HK-2 (cell line): ENCODE data around the gene FKBP2.
A peak's percentile ranks its signal among the peaks of the same experiment; 100 is the strongest.
"Not testable (repeated sequence)": the region's sequence is repeated elsewhere in the genome, so short reads cannot be mapped to it uniquely, and the experiment has no call there.

Experiments
- DNase-seq: peaks from one replicate; pipeline ENCODE4 v3.0.0-alpha.2; 2018; ENCODE audit not compliant: unreplicated experiment

FKBP2 gene

DNA sequence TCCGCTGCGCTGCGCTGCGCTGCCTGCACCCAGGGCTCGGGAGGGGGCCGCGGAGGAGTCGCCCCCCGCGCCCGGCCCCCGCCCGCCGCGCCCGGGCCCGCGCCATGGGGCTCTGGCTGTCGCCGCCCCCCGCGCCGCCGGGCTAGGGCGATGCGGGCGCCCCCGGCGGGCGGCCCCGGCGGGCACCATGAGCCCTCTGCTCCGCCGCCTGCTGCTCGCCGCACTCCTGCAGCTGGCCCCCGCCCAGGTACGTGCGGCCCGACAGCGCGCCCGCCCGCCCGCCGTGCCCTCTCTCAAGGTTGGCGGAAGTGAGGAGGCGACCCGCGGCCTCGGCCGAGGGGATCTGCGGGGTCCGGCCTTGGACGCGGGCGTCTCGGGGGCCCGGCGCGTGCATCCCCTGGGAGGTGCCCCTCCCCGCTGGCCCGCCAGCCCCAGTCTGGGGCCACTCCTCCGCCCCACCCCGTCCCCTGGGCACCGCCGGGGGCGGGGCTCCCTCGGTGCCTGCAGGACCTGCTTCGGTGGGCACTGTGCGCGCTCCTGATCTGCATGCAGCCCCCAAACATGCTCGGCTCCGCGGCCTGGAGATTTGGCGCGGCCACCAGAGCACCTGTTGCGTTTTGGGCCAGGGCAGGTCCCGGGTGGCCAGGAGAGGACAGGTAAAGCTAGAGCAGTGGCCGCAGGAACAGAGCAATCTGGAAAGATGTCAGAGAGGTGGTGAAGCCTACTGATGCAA, 6.1 kb upstream of the FKBP2 start:
- no peak for DNase-seq

DNA sequence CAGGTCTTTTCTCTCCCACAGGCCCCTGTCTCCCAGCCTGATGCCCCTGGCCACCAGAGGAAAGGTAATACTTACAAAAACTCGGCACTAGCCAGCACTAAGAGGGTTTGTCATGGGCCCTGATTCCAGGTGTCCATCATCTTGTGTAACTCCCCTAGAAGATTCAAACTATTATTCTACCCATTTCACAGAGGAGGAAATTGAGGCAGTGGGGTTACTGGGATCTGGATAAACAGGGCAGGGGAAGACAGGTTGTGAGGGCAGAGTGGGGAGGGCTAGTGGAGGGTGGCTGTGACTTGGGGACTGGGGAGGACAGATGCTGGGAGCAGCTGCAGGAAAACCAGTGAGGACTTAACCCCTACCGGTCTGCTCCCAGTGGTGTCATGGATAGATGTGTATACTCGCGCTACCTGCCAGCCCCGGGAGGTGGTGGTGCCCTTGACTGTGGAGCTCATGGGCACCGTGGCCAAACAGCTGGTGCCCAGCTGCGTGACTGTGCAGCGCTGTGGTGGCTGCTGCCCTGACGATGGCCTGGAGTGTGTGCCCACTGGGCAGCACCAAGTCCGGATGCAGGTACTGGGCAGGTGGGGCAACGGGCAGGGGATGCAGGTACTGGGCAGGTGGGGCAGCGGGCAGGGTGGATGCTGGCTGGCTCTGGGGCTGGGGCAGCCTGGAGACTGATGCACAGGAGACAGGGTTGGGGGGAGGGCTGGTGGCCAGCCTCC, 5.3 kb upstream of the FKBP2 start:
- no peak for DNase-seq

DNA sequence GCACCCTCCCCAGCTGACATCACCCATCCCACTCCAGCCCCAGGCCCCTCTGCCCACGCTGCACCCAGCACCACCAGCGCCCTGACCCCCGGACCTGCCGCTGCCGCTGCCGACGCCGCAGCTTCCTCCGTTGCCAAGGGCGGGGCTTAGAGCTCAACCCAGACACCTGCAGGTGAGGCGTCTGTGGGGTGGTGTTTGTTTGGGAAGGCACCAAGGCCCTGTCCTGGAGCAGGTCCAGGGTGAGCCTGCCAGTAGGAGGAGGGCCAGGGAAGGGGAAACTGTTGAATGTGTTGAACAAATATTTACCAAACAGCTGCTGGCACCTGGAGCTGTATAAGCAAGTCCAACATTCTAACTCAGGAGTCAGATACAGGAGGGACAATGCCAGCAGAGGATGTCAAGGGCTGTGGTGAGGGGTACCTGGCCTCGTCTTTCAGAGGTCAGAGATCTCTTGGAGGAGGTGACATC, 3.4 kb upstream of the FKBP2 start:
- DNase-seq, result no peak

DNA sequence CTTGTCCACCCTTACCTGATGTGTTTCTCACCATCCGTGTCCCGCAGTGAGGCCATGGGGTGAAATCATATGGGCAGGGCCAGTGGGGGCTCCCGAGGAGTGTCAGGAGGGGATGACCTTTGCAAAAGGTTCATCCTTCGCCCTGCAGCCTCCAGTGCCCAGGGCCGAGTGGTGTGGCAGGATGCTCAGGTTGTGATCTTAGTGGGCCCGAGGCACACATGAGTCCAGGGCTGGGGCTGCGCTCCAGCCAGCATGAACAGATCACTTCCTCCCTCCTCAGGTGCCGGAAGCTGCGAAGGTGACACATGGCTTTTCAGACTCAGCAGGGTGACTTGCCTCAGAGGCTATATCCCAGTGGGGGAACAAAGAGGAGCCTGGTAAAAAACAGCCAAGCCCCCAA, 2.8 kb upstream of the FKBP2 start:
- DNase-seq, result no peak

DNA sequence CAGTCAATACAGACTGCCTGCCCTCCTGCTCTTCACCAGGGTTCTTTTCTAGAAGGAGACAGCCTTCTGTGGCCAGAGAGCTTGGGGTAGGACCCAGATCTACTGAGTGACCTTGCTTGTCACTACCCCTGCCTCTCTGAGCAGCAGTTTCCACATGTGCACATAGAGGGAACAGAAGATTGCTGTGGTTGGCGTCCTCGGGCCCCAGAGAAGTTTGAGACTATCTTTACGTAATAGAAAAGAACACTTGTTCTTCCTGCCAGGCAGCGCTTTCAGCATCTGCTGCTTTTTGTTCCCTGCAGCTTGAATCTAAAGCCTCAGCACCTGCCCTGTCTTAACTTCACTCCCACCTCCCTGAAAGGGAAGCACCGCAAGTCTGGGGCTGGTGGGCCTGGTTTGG, 1.9 kb upstream of the FKBP2 start:
- no peak for DNase-seq

DNA sequence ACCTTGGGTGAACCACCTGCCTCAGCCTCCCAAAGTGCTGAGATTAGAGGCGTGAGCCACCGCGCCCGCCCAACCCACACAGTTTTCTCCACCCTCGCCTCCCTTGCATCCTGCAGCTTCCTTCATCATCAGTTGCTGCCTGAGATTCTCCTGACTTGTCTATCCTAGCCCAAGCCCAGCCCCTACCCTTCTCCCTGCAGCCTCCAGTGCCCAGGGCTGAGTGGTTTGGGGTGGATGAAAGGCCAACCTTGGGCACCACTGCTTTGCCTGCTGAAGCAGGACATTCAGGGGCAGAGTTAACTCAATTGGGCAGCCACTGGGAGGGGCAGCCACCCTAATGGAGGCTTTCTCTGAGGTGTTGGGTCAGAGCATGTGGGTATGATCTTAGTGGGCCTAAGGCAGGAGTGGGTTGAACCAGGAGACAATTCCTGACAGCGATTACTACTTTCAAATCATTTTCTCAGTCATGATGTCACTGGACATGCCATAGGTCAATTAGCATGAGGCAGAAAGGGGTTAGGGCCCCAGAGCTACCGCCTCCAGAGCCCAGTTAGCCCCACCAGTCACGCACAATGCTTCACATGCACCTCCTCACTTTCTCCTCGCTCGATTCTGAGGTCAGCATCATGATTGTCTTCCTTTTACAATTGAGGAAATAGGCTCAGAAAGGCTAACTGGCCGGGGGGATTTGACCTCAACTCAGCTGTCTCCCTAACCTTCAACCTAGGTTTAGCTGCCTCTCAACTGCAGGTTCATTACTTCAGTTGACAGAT, 1.0 kb upstream of the FKBP2 start:
- DNase-seq, result no peak

DNA sequence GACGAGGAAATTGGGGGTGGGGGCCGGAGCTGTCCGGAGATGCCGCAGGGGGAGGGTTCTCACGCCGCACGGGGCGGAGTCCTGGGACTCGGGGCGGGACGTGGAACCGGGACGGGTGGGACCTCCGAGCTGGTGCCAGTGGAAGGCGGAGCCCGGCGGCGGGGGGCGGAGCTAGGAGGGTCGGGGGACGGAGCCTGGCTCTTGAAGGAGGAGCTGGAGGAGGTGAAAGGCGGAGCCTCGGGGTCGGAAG, 271 bp downstream of the FKBP2 start:
- DNase-seq, result peak; percentile 99

DNA sequence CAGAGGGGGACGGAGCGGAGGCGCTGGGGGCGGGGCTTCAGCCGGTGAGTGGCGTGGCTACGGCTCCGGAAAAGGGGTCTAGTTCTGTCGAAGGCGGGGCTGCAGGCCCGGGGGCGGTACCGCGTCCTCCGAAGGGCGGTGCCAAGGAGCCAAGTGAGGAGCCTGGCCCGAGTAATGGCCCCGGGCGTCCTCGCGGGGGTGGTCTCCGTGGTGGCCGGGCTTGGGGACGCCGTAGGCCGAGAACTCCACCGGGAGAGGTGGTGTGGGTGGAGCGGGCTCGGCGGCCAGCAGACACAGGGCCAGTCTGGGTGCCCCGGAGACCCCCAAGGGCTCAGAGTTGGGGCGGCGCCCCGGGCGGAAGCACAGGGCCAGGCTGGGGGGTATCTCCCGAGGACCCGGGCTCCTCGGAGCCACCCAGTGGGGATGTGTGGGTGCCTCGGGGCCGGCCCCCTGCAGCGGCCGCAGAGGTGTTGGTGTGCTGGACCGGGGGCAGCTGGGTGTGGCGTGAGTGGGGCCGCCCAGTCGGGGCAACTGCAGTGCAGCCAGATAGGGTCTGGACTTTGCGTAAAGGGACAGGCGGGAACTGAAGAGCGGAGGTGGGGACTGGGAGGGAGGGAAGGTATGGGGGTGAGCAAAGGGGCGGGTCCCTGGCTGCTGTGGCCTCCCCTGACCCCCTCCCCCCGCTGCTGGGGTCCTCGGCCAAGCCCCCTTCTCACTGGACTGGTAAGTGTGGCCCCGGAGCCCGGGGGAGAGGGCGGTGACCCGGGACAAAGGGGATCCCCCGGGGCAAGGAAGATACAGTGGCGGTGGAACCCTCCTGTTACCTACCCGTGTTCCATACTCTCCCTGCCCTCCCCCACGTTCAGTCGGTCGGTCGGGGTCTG, 838 bp downstream of the FKBP2 start:
- DNase-seq, result peak; percentile 53

DNA sequence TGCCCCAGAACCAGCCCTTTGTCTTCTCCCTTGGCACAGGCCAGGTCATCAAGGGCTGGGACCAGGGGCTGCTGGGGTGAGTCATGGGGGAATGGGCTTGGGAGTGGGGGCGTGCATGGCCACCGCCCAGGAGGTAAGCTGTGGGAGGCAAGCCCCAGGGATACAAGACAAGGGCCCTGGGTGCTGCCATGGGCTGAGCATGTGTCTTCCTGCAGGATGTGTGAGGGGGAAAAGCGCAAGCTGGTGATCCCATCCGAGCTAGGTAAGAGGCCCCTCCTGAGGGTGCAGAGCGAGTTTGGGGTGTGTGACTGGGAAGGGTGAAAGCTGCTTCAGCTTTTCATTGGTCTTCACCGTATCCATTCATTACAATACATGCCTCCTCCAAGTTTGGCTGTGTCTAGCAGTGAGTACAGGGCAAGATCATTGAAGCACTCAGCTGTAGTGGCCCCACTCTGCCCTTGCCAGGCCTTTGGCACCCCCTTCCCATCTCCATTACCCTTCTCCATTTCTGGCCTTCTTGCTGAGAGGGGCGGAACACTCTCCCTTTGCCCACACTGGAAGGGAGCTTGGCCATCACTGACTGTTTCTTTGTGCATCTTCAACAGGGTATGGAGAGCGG, 2.5 kb downstream of the FKBP2 start:
- no peak for DNase-seq

DNA sequence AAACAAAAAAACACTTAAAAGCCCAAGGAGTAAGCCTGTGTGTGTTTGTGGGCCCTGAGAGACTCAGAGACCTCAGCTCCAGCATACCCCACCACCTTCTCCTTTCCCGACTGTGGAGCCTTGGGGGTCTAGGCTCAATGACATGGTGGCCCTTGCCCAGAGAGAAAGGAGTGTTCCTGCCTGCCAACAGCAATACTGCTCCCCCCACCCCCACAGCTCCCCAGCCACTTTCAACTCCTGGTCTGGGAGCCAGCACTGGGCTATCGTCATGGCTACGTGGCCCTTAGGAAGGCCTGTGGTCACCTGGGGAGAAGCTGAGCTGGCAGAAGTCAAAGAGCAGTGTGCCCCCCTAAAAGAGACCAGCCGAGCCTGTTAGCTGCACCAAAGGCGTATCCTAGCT, 3.2 kb downstream of the FKBP2 start:
- no peak for DNase-seq

DNA sequence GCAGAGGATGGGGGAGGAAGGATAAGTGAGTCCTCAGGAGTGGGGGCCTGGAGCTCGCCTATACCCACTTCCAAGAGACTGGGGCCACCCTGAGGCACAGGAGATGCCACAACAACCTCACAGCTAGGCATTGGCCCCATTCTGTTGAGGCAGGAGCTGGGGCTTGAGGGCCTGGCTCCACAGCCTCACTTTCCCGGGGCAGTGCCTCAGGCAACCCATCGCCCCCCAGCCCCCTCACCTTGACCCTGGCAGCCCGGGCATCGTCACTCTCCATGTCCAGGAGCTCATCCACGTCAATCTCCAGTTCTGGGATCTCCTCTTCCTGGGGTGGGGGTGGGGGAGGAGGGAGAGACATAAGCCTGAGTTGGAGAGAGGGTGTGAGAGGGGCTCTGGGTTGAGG, 4.1 kb downstream of the FKBP2 start:
- no peak for DNase-seq

DNA sequence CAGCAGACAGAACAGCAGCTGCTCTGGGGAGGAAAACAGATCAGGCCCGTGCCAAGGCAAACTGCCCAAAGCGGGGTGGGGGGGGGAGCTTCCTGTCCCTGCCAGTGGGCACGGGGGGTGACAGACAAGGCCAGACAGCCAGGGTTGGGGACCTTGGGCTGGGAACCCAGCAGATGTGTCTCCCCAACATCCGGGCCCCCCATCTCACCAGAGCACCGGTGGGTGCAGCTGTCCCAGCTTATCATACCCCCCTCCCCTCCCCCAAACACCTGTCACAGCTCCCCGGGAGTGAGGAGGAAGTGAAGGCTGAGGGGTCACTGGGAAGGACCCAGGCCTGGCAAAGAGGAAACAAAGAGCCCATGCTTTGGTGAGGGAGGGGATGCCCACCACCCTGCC, 4.5 kb downstream of the FKBP2 start:
- no peak for DNase-seq

DNA sequence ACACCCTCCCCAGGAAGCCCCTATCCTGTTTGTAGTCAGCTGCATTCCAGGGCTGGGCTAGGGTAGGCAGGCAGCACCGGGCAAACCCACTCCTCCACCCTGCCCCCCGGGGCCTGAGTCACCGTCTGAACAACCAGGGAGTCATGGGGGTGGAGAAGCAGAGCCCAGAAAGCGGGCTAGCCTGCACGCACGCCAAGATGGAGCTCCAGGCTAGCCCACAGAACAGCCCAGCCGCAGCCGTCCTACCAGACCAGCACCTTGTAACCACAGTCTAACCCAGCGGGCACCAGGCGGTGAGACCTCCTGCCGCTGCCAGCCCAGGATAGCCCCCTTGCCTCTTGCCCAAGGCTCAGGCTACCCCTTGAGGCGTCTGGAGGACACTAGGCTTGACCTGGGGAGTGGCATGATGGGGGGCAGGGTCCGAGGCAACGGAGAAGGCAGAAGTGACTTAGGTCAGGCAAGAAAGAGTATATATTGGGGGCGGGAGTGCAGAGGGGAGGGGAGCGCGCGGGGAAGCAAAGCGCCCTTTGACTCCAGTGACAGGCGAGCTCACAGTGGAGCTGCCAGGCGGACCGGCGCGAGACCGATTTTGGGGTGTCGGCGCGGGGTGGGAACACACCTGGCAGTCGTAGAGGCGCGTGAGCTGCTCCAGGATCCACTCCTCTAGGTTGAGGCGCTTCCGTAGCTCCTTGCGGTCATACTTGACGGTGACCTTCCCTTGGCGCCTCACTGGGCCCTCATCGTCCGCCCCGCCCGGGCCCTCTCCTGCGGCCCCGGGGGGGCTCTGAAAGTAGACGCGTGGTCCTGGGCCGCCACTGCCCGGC, 5.1 kb downstream of the FKBP2 start:
- DNase-seq, result peak; percentile 82

DNA sequence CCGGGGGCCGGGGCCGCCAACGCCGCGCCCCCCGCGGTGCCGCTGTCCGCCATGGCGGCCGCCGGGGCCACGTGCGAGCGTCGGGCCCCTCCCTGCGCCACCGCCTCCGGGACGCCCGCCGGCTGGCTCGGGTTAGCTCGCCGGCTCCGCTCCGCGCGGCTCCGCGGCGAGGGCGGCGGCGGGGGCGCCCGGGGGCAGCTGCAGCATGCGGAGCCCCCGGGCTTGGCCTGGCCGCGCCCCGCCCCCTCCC, 5.7 kb downstream of the FKBP2 start:
- DNase-seq, result not testable (repeated sequence)

DNA sequence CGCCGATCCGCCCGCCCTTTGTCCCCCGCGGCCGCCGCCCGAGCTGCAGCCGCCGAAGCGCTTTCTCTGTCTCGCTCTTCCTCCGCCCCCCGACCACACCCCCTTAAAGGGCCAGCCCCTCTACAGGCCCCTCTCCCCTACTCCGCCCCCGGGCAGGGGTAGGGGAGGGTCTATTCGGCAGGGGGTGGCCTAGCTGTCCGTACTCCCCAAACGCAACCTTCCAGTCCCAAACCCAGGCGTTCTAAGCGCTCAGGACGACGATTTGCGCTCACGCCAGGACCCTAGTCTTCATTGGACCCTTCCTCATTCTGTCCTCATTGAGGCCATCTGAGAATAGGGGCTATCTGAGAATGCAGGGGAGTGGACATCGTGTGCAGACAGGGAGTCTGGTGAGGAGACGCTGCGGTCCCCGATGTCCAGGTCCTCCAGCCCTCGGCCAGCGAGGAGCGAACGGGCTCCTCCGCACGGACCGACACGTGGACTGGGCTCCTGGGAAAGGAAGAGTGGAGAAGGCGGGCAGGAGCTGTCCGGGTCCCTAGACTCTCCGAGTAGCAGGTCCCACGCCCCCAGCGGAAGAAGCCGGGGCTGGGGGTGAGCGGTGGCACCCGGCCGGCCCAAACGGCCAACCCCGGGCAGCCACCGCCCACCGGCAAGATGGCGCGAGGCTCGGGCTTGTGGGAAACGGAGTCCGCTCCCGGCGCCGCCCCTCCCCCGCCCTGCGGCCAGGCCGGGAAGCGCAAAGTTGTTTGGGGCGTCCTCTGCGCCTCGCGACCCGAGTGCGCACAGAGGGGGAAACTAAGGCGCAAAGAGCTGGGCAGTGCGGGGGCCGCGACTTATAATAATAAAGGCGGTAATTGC, 6.2 kb downstream of the FKBP2 start, which contains the start of gene PPP1R14B:
PPP1R14B (minus strand) TSS at position 73 of the 858 bp plus-strand sequence. CDS start 270 bp downstream, outside the sequence.
- peak; percentile 76 for DNase-seq

DNA sequence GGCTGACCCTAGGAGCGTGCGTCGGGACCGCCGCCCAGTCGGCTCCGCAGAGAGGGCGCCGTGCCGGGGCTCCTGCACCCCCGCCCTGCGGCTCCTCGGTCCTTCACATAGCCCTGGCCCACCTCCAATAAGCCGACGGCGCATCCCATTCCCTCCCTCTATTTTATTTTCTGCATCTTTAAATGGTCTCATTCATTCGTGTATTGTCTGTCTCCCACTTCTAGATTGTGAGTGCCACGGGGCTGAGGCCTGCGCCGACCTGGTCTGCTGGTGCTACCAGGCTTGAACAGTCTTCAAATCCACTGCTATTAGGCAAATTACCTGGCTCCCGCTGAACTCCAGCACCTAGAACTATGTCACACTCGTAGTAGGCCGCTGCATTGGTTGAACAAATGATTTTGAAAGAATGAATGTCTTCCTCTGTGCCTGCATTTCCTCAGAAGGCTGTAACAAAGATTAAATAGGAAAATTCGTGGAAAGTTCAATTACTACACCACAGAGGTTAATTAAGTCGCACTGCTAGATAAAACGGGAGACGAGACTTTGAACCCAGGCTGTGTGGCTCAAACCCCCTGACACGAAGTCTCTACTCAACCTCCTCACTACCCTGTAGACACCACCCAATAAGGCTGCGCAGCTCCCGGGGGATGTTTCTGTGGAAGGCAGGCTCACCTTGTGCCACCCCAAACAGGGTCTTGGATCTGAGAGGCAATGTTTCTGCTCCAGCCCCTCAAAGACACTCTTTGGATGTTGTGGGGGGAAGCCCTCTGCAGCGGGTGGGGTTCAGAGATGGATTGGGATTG, 7.0 kb downstream of the FKBP2 start:
- no peak for DNase-seq

DNA sequence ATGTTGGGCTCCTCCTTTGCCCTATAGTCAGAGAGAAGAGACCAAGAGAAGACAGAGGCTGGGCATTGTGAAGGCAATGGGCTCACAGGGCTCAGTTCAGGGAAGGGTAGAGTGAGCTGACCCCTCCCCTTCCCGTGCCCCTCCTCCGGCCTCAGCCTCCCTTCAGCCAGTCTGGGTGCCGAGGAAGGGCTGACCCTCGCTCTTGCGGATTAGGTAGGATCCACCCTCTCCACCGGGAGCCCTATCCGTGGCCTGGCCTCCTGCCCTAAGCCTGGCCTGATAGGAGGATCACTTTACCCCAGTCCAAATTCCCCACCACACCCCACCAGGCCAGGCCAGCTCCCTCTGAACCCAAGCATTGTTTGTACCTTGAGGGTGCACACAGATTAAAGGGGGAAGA, 7.7 kb downstream of the FKBP2 start:
- no peak for DNase-seq

DNA sequence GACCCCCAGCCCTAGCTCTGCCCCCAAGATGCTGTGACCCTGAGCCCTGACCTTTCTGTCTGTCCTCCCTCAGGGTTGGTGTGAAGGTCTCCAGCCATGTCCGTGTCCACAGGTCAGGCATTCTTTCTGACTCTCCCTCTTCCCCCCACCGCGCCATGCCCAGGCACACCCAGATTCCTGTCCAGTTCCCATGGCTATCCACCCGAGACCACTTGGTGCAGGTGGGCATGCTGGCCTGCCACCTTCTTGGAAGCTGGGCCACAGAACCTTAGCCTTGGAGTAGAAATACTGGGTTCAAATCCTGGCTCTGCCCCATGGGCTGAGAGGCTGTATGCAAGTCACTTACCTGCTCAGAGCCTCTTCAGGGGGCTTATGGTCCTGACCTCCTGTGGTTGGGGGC, 8.1 kb downstream of the FKBP2 start:
- no peak for DNase-seq
